Measurements from ENCODE around the gene SREK1IP1. TPM values are rescaled to one million over a fixed set of nuclear protein-coding genes. Genes with fewer than 3 reads are reported as not detected.
A peak's percentile ranks its signal among the peaks of the same experiment; 100 is the strongest.

The SREK1IP1 gene
- total RNA-seq, 1 donor: 13.3 TPM

- no peak for DNase-seq (ENCODE audit: low read depth)
- no peak for TF ChIP-seq CTCF (IDR thresholded peaks at IDR 0.05; ENCODE audit: insufficient read depth, low read length)
- H3K4me3 ChIP-seq (ENCODE audit: low read depth, low read length): peak overlapping the region; percentile 87
Observed at GRCh38 chr5:64766941-64767340, 1.6 kb downstream of the SREK1IP1 start.

GRCh38 chr5:64765804-64766504 lies 2.5 kb downstream of the SREK1IP1 start:
- no peak for DNase-seq (ENCODE audit: low read depth)
- no peak for TF ChIP-seq CTCF (IDR thresholded peaks at IDR 0.05; ENCODE audit: insufficient read depth, low read length)
- H3K4me3 ChIP-seq (ENCODE audit: low read depth, low read length): no peak overlapping the region

- no peak for TF ChIP-seq CTCF (IDR thresholded peaks at IDR 0.05; ENCODE audit: insufficient read depth, low read length)
- DNase-seq (ENCODE audit: low read depth): no peak
- no peak overlapping the region for H3K4me3 ChIP-seq (ENCODE audit: low read depth, low read length)
Observed at GRCh38 chr5:64763948-64764503, 4.5 kb downstream of the SREK1IP1 start.

GRCh38 chr5:64759960-64760660 lies 8.4 kb downstream of the SREK1IP1 start:
- TF ChIP-seq CTCF (IDR thresholded peaks at IDR 0.05; ENCODE audit: insufficient read depth, low read length): no peak
- no peak for DNase-seq (ENCODE audit: low read depth)
- H3K4me3 ChIP-seq (ENCODE audit: low read depth, low read length): no peak overlapping the region

GRCh38 chr5:64758901-64759300 lies 9.6 kb downstream of the SREK1IP1 start:
- no peak overlapping the region for H3K4me3 ChIP-seq (ENCODE audit: low read depth, low read length)
- DNase-seq (ENCODE audit: low read depth): no peak
- no peak for TF ChIP-seq CTCF (IDR thresholded peaks at IDR 0.05; ENCODE audit: insufficient read depth, low read length)

GRCh38 chr5:64754066-64754465 lies 14.4 kb downstream of the SREK1IP1 start:
- TF ChIP-seq CTCF (IDR thresholded peaks at IDR 0.05; ENCODE audit: insufficient read depth, low read length): no peak
- DNase-seq (ENCODE audit: low read depth): no peak
- H3K4me3 ChIP-seq (ENCODE audit: low read depth, low read length): no peak overlapping the region
